Thymus (tissue), 11 donors: Measurements from ENCODE around the gene DNAH6. TPM values are rescaled to one million over a fixed set of nuclear protein-coding genes. Genes with fewer than 3 reads are reported as not detected.

Source experiments
- DNase-seq, 9 donors: peaks; one replicate each; pipeline ENCODE4 v3.0.0-alpha.2; 2013; ENCODE audit warnings: low spot score in 9 of 9, low read depth in 6 of 9, missing footprints in 1 of 9
- H3K27ac ChIP-seq, 2 donors: one replicate each; pipeline ENCODE4 v1.5.1; 2013; ENCODE audit warnings: control low read depth in 1 of 2, low read depth in 1 of 2, low read length in 1 of 2, mild to moderate bottlenecking in 1 of 2, moderate library complexity in 1 of 2
- H3K27me3 ChIP-seq, 2 donors: one replicate each; pipeline ENCODE4 v1.5.1; 2013; ENCODE audit warnings: low read length in 1 of 2; ENCODE audit not compliant: control insufficient read depth in 2 of 2, insufficient read depth in 1 of 2
- H3K36me3 ChIP-seq, 2 donors: one replicate each; pipeline ENCODE4 v1.5.1; 2013; ENCODE audit warnings: low read length in 1 of 2, mild to moderate bottlenecking in 1 of 2, moderate library complexity in 1 of 2; ENCODE audit not compliant: control insufficient read depth in 2 of 2, insufficient read depth in 2 of 2
- H3K4me1 ChIP-seq, 2 donors: one replicate each; pipeline ENCODE4 v1.5.1; 2013; ENCODE audit warnings: low read length in 2 of 2; ENCODE audit not compliant: control insufficient read depth in 2 of 2, insufficient read depth in 2 of 2
- H3K4me3 ChIP-seq, 2 donors: one replicate each; pipeline ENCODE4 v1.5.1; 2013; ENCODE audit warnings: low read length in 2 of 2, control low read depth in 1 of 2, mild to moderate bottlenecking in 1 of 2
- H3K9me3 ChIP-seq, 2 donors: one replicate each; pipeline ENCODE4 v1.5.1; 2013; ENCODE audit warnings: low read length in 1 of 2, mild to moderate bottlenecking in 1 of 2; ENCODE audit not compliant: control insufficient read depth in 2 of 2, insufficient read depth in 1 of 2
- WGBS: extraction: QIAGEN DNeasy Blood & Tissue Kit; methylation state at CpG from one replicate; pipeline ENCODE4 v1.1.7; 2013; 5-methylcytosine and 5-hydroxymethylcytosine counted together
- polyA plus RNA-seq: library from polyadenylated mRNA; stranded (reverse); fragments of 200-250 nt; gene quantifications from one replicate; pipeline ENCODE4 v1.2.3, GENCODE V29; 2013
- total RNA-seq: library from RNA; stranded (reverse); fragments of 120-200 nt; gene quantifications from one replicate; pipeline ENCODE4 v1.2.4, GENCODE V29; 2013
- donor health status: healthy.

Gene DNAH6
- total and polyA plus RNA-seq, 2 donors = 0.57 to 0.66 TPM

- no peak overlapping the region for H3K27ac ChIP-seq
- DNase-seq = no peak
- H3K27me3 ChIP-seq = no peaks in the 10 kb centered on the region
- H3K4me1 ChIP-seq = no peaks in the 10 kb centered on the region
- H3K36me3 ChIP-seq = no peaks in the 10 kb centered on the region
- WGBS = 96% methylated on average over 1 of the region's 1 CpG
- no peak overlapping the region for H3K4me3 ChIP-seq
- no peaks in the 10 kb centered on the region for H3K9me3 ChIP-seq
Observed at GRCh38 chr2:84725717-84726116, 209.4 kb downstream of the DNAH6 start.

- Histone ChIP-seq H3K27ac (no peak overlapping the region), H3K36me3 (no peaks in the 10 kb centered on the region), H3K9me3 (no peaks in the 10 kb centered on the region), H3K4me1 (no peaks in the 10 kb centered on the region), H3K4me3 (no peak overlapping the region), H3K27me3 (no peaks in the 10 kb centered on the region)
- 100% methylated on average over 1 of the region's 1 CpG for WGBS
- DNase-seq = no peak
Observed at GRCh38 chr2:84727315-84727714, 211.0 kb downstream of the DNAH6 start.

GRCh38 chr2:84729224-84729623 is 212.9 kb downstream of the DNAH6 start:
- no peaks in the 10 kb centered on the region for H3K9me3 ChIP-seq
- no peaks in the 10 kb centered on the region for H3K27me3 ChIP-seq
- DNase-seq = no peak
- no peak overlapping the region for H3K4me3 ChIP-seq
- WGBS = 96% methylated on average over 2 of the region's 2 CpGs
- no peaks in the 10 kb centered on the region for H3K36me3 ChIP-seq
- no peaks in the 10 kb centered on the region for H3K4me1 ChIP-seq
- no peak overlapping the region for H3K27ac ChIP-seq

- Histone ChIP-seq H3K27ac (no peak overlapping the region), H3K9me3 (no peaks in the 10 kb centered on the region), H3K27me3 (no peaks in the 10 kb centered on the region), H3K4me3 (no peak overlapping the region), H3K4me1 (no peaks in the 10 kb centered on the region), H3K36me3 (no peaks in the 10 kb centered on the region)
- no peak for DNase-seq
- WGBS = 96% methylated on average over 3 of the region's 3 CpGs
Observed at GRCh38 chr2:84731185-84731584, 214.9 kb downstream of the DNAH6 start.

- Histone ChIP-seq H3K4me3 (no peak overlapping the region), H3K27me3 (no peaks in the 10 kb centered on the region), H3K4me1 (no peaks in the 10 kb centered on the region), H3K27ac (no peak overlapping the region), H3K9me3 (no peaks in the 10 kb centered on the region), H3K36me3 (no peaks in the 10 kb centered on the region)
- DNase-seq = no peak
- WGBS = 67% methylated on average over 6 of the region's 6 CpGs
Observed at GRCh38 chr2:84732897-84733778, 216.8 kb downstream of the DNAH6 start.

- Histone ChIP-seq H3K27me3 (no peaks in the 10 kb centered on the region), H3K4me3 (no peak overlapping the region), H3K9me3 (no peaks in the 10 kb centered on the region), H3K4me1 (no peaks in the 10 kb centered on the region), H3K36me3 (no peaks in the 10 kb centered on the region), H3K27ac (no peak overlapping the region)
- 98% methylated on average over 1 of the region's 1 CpG for WGBS
- no peak for DNase-seq
Observed at GRCh38 chr2:84735389-84735788, 219.1 kb downstream of the DNAH6 start.

GRCh38 chr2:84741182-84741822 is 225.0 kb downstream of the DNAH6 start:
- H3K27ac ChIP-seq = no peak overlapping the region
- DNase-seq = peak in 3 of 9 donors; percentile 8 to 35 (median 8)
- no peaks in the 10 kb centered on the region for H3K4me1 ChIP-seq
- H3K4me3 ChIP-seq = no peak overlapping the region
- no peaks in the 10 kb centered on the region for H3K9me3 ChIP-seq
- WGBS = 76% methylated on average over 3 of the region's 3 CpGs
- H3K27me3 ChIP-seq = no peaks in the 10 kb centered on the region
- H3K36me3 ChIP-seq = no peaks in the 10 kb centered on the region

GRCh38 chr2:84748341-84748740 is 232.0 kb downstream of the DNAH6 start:
- Histone ChIP-seq H3K36me3 (no peaks in the 10 kb centered on the region), H3K27me3 (no peaks in the 10 kb centered on the region), H3K4me1 (no peaks in the 10 kb centered on the region), H3K9me3 (no peaks in the 10 kb centered on the region), H3K4me3 (no peak overlapping the region), H3K27ac (no peak overlapping the region)
- no peak for DNase-seq

- Histone ChIP-seq H3K27ac (no peak overlapping the region), H3K4me1 (no peaks in the 10 kb centered on the region), H3K9me3 (no peaks in the 10 kb centered on the region), H3K36me3 (no peaks in the 10 kb centered on the region), H3K27me3 (no peaks in the 10 kb centered on the region), H3K4me3 (no peak overlapping the region)
- DNase-seq = no peak
Observed at GRCh38 chr2:84749442-84749841, 233.1 kb downstream of the DNAH6 start.
